Upper lobe of left lung (tissue), 4 donors: Measurements from ENCODE around the gene NOX5.

Experiments
- EP300 ChIP-seq, 4 donors: sonication (generic); formaldehyde crosslinking; IDR thresholded peaks; one replicate each; pipeline ENCODE4 v1.5.1; 2017; ENCODE audit warnings: antibody characterized with exemption in 4 of 4, control low read depth in 2 of 4
- TF ChIP-seq, protein P1 (sequence below), 6 experiments: fragments of 450-650 bp in 4 of 6; fragments of 200-600 bp in 2 of 6; sonication (generic) in 2 of 6; IDR thresholded peaks; one replicate each; pipeline ENCODE4 v1.5.1; 2016 to 2019; ENCODE audit warnings: antibody characterized with exemption in 6 of 6

DNA sequence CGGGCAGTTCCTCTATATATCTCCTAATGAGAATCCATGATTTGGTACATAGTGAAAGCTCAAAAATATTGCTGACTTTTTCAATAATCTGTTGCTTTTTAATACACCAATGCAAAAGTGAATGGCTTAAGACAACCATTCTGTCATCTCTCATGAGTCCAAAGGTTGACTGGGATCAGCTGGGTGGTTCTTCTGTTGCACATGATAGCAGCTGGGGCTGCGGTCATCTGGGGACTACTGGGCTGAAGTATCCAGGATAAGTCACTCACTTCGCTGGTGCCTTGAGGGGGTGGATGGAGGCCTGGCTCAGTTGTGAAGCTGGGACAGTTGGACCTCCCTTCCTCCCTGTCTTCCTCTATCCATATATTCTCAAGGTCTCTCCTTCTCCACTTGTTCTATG is 53.7 kb downstream of the NOX5 start:
- TF ChIP-seq, protein P1, sequence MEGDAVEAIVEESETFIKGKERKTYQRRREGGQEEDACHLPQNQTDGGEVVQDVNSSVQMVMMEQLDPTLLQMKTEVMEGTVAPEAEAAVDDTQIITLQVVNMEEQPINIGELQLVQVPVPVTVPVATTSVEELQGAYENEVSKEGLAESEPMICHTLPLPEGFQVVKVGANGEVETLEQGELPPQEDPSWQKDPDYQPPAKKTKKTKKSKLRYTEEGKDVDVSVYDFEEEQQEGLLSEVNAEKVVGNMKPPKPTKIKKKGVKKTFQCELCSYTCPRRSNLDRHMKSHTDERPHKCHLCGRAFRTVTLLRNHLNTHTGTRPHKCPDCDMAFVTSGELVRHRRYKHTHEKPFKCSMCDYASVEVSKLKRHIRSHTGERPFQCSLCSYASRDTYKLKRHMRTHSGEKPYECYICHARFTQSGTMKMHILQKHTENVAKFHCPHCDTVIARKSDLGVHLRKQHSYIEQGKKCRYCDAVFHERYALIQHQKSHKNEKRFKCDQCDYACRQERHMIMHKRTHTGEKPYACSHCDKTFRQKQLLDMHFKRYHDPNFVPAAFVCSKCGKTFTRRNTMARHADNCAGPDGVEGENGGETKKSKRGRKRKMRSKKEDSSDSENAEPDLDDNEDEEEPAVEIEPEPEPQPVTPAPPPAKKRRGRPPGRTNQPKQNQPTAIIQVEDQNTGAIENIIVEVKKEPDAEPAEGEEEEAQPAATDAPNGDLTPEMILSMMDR (IDR thresholded peaks at IDR 0.05): no peak
- no peak for TF ChIP-seq EP300 (IDR thresholded peaks at IDR 0.05)
